HFF-Myc (cell line): ENCODE measurements around the gene GPR158.

ENCODE experiments used
- DNase-seq: peaks from one replicate; pipeline ENCODE4 v3.0.0-alpha.2; 2011; ENCODE audit warnings: low read depth; ENCODE audit errors: extremely low read depth
- H3K4me3 ChIP-seq: replicated peaks from 2 replicates; pipeline ENCODE4 v1.5.1; 2011; ENCODE audit warnings: low read depth, mild to moderate bottlenecking, control low read depth, low read length
- CTCF ChIP-seq: IDR thresholded peaks from 2 replicates; pipeline ENCODE4 v1.5.1; 2012; ENCODE audit warnings: mild to moderate bottlenecking, low read depth, low read length, control low read depth; ENCODE audit errors: missing control alignments

Gene GPR158

GRCh38 chr10:25604591-25604990, 429.8 kb downstream of the GPR158 start:
- no peak for TF ChIP-seq CTCF
- DNase-seq = no peak

GRCh38 chr10:25614652-25615051, 439.9 kb downstream of the GPR158 start:
- DNase-seq = no peak
- TF ChIP-seq CTCF = no peak
- no peak overlapping the region for H3K4me3 ChIP-seq

More at GRCh38 chr10:25604591-25604990, 429.8 kb downstream of the GPR158 start:
- H3K4me3 ChIP-seq = no peak overlapping the region

- H3K4me3 ChIP-seq = no peak overlapping the region
- no peak for TF ChIP-seq CTCF
- DNase-seq = no peak
Measured at GRCh38 chr10:25615926-25616325, 441.1 kb downstream of the GPR158 start.

- H3K4me3 ChIP-seq = no peak overlapping the region
- DNase-seq = no peak
- TF ChIP-seq CTCF = no peak
Measured at GRCh38 chr10:25616903-25617592, 442.2 kb downstream of the GPR158 start.

GRCh38 chr10:25627606-25628005, 452.8 kb downstream of the GPR158 start:
- TF ChIP-seq CTCF = no peak
- DNase-seq = no peak
- no peak overlapping the region for H3K4me3 ChIP-seq

- no peak for TF ChIP-seq CTCF
- H3K4me3 ChIP-seq = no peak overlapping the region
- DNase-seq = no peak
Measured at GRCh38 chr10:25629333-25629732, 454.5 kb downstream of the GPR158 start.

GRCh38 chr10:25631471-25631870, 456.7 kb downstream of the GPR158 start:
- DNase-seq = no peak
- no peak for TF ChIP-seq CTCF
- H3K4me3 ChIP-seq = no peak overlapping the region
